HEK293 (cell line): ENCODE results near the gene PSTPIP1.

Experiments
- KLF9 ChIP-seq: fragments of 450-650 bp; formaldehyde crosslinking; IDR thresholded peaks from 2 replicates; pipeline ENCODE4 v1.5.1; 2016; ENCODE audit warnings: missing biosample characterization, missing genetic modification characterization, low read depth
- MEIS1 ChIP-seq: sonication (generic); formaldehyde crosslinking; IDR thresholded peaks from 2 replicates; pipeline ENCODE4 v1.8.1; 2022; ENCODE audit warnings: missing genetic modification reagents, mild to moderate bottlenecking, borderline replicate concordance
- SCRT2 ChIP-seq: fragments of 450-650 bp; formaldehyde crosslinking; IDR thresholded peaks from 2 replicates; pipeline ENCODE4 v1.5.1; 2016; ENCODE audit warnings: missing biosample characterization, missing genetic modification characterization
- SP7 ChIP-seq: fragments of 450-650 bp; formaldehyde crosslinking; IDR thresholded peaks from 2 replicates; pipeline ENCODE4 v1.5.1; 2016; ENCODE audit warnings: missing biosample characterization, missing genetic modification characterization
- WT1 ChIP-seq: fragments of 450-650 bp; formaldehyde crosslinking; IDR thresholded peaks from 2 replicates; pipeline ENCODE4 v1.5.1; 2016; ENCODE audit warnings: missing biosample characterization, missing genetic modification characterization
- ZBTB17 ChIP-seq: fragments of 450-650 bp; formaldehyde crosslinking; IDR thresholded peaks from 2 replicates; pipeline ENCODE4 v1.5.1; 2016; ENCODE audit warnings: missing biosample characterization, missing genetic modification characterization
- ZFHX2 ChIP-seq: fragments of 450-650 bp; formaldehyde crosslinking; conservative IDR thresholded peaks from 2 replicates; pipeline ENCODE4 v1.5.1; 2016; ENCODE audit warnings: missing biosample characterization, missing genetic modification characterization
- ZNF121 ChIP-seq: fragments of 450-650 bp; formaldehyde crosslinking; IDR thresholded peaks from 2 replicates; pipeline ENCODE4 v1.5.1; 2016; ENCODE audit warnings: missing biosample characterization, missing genetic modification characterization
- ZNF146 ChIP-seq: fragments of 450-650 bp; formaldehyde crosslinking; IDR thresholded peaks from 2 replicates; pipeline ENCODE4 v1.5.1; 2016; ENCODE audit warnings: missing biosample characterization, missing genetic modification characterization
- ZNF148 ChIP-seq: fragments of 450-650 bp; formaldehyde crosslinking; IDR thresholded peaks from 2 replicates; pipeline ENCODE4 v1.5.0; 2017; ENCODE audit warnings: missing biosample characterization, missing genetic modification characterization, borderline replicate concordance
- ZNF18 ChIP-seq: fragments of 450-650 bp; formaldehyde crosslinking; IDR thresholded peaks from 2 replicates; pipeline ENCODE4 v1.5.1; 2016; ENCODE audit warnings: missing biosample characterization, missing genetic modification characterization
- ZNF184 ChIP-seq: fragments of 450-650 bp; IDR thresholded peaks from 2 replicates; pipeline ENCODE4 v1.5.1; 2018; ENCODE audit warnings: missing biosample characterization, mild to moderate bottlenecking, missing genetic modification characterization
- ZNF23 ChIP-seq: fragments of 450-650 bp; formaldehyde crosslinking; IDR thresholded peaks from 2 replicates; pipeline ENCODE4 v1.5.1; 2016; ENCODE audit warnings: missing biosample characterization, missing genetic modification characterization, borderline replicate concordance
- ZNF26 ChIP-seq: fragments of 450-650 bp; formaldehyde crosslinking; IDR thresholded peaks from 2 replicates; pipeline ENCODE4 v1.5.1; 2016; ENCODE audit warnings: missing biosample characterization, missing genetic modification characterization
- ZNF292 ChIP-seq: fragments of 450-650 bp; formaldehyde crosslinking; IDR thresholded peaks from 2 replicates; pipeline ENCODE4 v1.5.1; 2016; ENCODE audit warnings: low read depth, missing biosample characterization, missing genetic modification characterization, borderline replicate concordance
- ZNF341 ChIP-seq: fragments of 450-650 bp; formaldehyde crosslinking; IDR thresholded peaks from 2 replicates; pipeline ENCODE4; 2016; ENCODE audit warnings: low read depth, missing biosample characterization, missing genetic modification characterization
- ZNF366 ChIP-seq: fragments of 450-650 bp; formaldehyde crosslinking; conservative IDR thresholded peaks from 2 replicates; pipeline ENCODE4 v1.5.1; 2016; ENCODE audit warnings: missing biosample characterization, missing genetic modification characterization
- ZNF423 ChIP-seq: fragments of 450-650 bp; formaldehyde crosslinking; IDR thresholded peaks from 2 replicates; pipeline ENCODE4 v1.5.1; 2016; ENCODE audit warnings: missing biosample characterization, missing genetic modification characterization
- ZNF473 ChIP-seq: fragments of 450-650 bp; formaldehyde crosslinking; IDR thresholded peaks from 2 replicates; pipeline ENCODE4 v1.5.1; 2017; ENCODE audit warnings: missing biosample characterization, missing genetic modification characterization
- ZNF518A ChIP-seq: fragments of 450-650 bp; formaldehyde crosslinking; conservative IDR thresholded peaks from 2 replicates; pipeline ENCODE4 v1.5.1; 2016; ENCODE audit warnings: low read depth, missing biosample characterization, missing genetic modification characterization
- ZNF561 ChIP-seq: fragments of 450-650 bp; IDR thresholded peaks from 2 replicates; pipeline ENCODE4 v1.5.1; 2018; ENCODE audit warnings: missing biosample characterization, missing genetic modification characterization, borderline replicate concordance
- ZNF645 ChIP-seq: fragments of 450-650 bp; formaldehyde crosslinking; IDR thresholded peaks from 2 replicates; pipeline ENCODE4; 2016; ENCODE audit warnings: missing biosample characterization, missing genetic modification characterization
- ZNF843 ChIP-seq: fragments of 450-650 bp; formaldehyde crosslinking; IDR thresholded peaks from 2 replicates; pipeline ENCODE4 v1.5.1; 2016; ENCODE audit warnings: missing biosample characterization, missing genetic modification characterization
- ZSCAN5A ChIP-seq: fragments of 450-650 bp; formaldehyde crosslinking; IDR thresholded peaks from 2 replicates; pipeline ENCODE4 v1.5.1; 2016; ENCODE audit warnings: missing biosample characterization, missing genetic modification characterization

Gene PSTPIP1

GRCh38 chr15:77066971-77067690, 72.2 kb downstream of the PSTPIP1 start (continued):
- peak; percentile 83 for TF ChIP-seq ZNF18 (tag by site-specific recombination)
- TF ChIP-seq ZNF148: no peak
- 0 out of 2 replicates have a peak, but pooled peaks have one; percentile 50 for TF ChIP-seq MEIS1 (CRISPR knock-in tag)
- peak; percentile 68 for TF ChIP-seq SCRT2 (tag by site-specific recombination)
- peak; percentile 47 for TF ChIP-seq ZBTB17 (tag by site-specific recombination)
- TF ChIP-seq ZNF561 (tag by site-specific recombination): peak; percentile 87; the same call in 1 of the 2 replicates
- no peak for TF ChIP-seq ZNF292 (tag by site-specific recombination)
- peak; percentile 92 for TF ChIP-seq WT1 (tag by site-specific recombination)
- peak; percentile 81 for TF ChIP-seq SP7 (tag by site-specific recombination)
- peak; percentile 99 for TF ChIP-seq ZNF843 (tag by site-specific recombination)
- no peak for TF ChIP-seq KLF9 (tag by site-specific recombination)
- peak; percentile 52 for TF ChIP-seq ZNF366 (tag by site-specific recombination)
- TF ChIP-seq ZNF423 (tag by site-specific recombination): peak; percentile 65; the same call in 1 of the 2 replicates
- no peak for TF ChIP-seq ZNF121 (tag by site-specific recombination)
- no peak for TF ChIP-seq ZNF645
- TF ChIP-seq ZSCAN5A (tag by site-specific recombination): no peak
- TF ChIP-seq ZNF518A: 0 out of 2 replicates have a peak, but pooled peaks have one; percentile 15
- no peak for TF ChIP-seq ZNF23 (tag by site-specific recombination)
- peak; percentile 36; the same call in 1 of the 2 replicates for TF ChIP-seq ZNF146 (tag by site-specific recombination)
- no peak for TF ChIP-seq ZNF26 (tag by site-specific recombination)
- peak; percentile 38 for TF ChIP-seq ZNF341 (tag by site-specific recombination)
- no peak for TF ChIP-seq ZFHX2 (tag by site-specific recombination)
- TF ChIP-seq ZNF473 (tag by site-specific recombination): no peak
- 0 out of 2 replicates have a peak, but pooled peaks have one; percentile 33 for TF ChIP-seq ZNF184
